Globus pallidus (tissue), 1 donor: ENCODE measurements around the gene GPRC5A.
"Not testable (repeated sequence)": the region's sequence is repeated elsewhere in the genome, so short reads cannot be mapped to it uniquely, and the experiment has no call there.

Source experiments
- DNase-seq: peaks from one replicate; pipeline ENCODE4 v3.0.0-alpha.2; 2015; ENCODE audit warnings: low spot score

The GPRC5A gene, protein sequence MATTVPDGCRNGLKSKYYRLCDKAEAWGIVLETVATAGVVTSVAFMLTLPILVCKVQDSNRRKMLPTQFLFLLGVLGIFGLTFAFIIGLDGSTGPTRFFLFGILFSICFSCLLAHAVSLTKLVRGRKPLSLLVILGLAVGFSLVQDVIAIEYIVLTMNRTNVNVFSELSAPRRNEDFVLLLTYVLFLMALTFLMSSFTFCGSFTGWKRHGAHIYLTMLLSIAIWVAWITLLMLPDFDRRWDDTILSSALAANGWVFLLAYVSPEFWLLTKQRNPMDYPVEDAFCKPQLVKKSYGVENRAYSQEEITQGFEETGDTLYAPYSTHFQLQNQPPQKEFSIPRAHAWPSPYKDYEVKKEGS

DNA sequence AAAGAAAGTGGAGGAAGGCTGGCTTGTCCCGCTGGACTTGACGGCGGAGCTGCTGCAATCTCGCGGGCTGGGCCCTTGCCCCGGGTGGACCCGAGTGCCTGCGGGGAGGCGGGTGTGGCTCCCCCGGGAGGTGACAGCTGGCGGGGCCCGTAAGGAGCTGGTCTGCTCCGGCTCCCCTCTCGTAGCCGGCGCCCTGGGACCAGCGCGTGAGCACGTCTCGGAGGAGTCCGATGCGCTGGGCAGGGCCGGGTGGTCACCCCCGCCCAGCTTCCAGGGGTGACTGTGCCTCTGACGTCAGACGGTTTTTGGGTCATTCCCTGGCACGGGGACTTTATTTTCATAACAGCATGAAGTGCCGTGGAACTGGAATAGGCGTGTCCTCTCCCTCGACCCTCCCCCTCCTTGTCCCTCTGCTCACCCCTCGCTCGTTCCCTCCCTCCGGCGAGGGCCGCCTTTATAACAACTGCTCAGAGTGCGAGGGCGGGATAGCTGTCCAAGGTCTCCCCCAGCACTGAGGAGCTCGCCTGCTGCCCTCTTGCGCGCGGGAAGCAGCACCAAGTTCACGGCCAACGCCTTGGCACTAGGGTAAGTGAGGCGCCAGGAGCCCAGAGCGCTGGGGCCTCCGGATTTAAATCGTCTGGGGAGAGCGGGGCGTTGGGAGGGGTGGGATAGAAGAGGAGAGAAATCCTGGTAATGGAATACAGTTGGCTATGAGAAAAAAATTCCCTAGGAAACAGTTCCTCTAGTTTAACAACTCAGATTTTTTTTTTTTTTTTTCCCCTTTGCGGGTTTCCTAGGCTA lies at the start of gene GPRC5A:
GPRC5A (plus strand) TSS at position 483 of the 801 bp plus-strand sequence. CDS start 16,688 bp downstream, outside the sequence.
- DNase-seq = peak; percentile 33

DNA sequence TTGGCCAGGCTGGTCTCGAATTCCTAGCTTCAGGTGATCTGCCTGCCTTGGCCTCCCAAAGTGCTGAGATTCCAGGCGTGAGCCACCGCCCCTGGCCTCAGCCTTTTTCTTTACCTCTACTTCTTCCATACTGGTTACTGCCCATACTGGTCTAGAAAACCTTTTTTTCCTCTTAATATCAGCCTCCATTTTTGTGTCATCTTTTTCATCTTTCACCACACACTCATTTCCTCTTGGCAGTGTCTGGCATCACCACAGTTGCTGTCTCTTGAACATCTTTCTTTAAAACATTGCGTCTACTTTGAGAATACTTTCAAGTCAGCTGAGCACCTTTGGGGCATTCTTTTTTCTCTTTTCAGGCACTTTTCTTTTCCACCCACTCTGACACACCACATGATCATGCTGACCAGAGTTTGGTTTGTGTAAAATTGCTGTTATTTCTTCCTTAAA lies 45.5 kb upstream of the GPRC5A start:
- DNase-seq = no peak

DNA sequence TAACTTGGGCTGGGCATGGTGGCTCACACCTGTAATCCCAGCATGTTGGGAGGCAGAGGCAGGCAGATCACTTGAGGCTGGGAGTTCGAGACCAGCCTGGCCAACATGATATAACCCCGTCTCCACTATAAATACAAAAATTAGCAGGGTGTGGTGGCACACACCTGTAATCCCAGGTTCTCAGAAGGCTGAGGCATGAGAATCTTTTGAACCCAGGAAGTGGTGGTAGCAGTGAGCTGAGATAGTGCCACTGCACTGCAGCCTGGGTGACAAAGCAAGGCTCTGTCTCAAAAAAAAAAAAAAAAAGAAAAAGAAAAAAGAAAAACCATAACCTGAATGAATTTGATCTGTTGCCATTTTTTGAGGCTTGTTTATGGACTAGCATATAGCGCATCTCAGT lies 44.6 kb upstream of the GPRC5A start:
- DNase-seq = not testable (repeated sequence)

DNA sequence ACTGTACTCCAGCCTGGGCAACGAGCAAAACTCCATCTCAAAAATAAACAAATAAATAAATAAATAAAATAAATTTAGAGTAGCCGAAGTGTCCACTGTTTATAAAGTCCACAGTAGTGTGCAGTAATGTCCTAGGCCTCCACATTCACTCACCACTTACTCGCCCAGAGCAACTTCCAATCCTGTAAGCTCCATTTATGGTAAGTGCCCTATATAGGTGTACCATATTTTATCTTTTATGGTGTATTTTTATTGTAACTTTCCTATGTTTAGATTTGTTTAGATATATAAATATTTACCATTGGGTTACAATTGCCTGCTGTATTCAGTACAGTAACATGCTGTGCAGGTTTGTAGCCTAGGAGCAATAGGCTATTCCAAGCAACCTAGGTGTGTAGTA lies 37.9 kb upstream of the GPRC5A start:
- DNase-seq = no peak

DNA sequence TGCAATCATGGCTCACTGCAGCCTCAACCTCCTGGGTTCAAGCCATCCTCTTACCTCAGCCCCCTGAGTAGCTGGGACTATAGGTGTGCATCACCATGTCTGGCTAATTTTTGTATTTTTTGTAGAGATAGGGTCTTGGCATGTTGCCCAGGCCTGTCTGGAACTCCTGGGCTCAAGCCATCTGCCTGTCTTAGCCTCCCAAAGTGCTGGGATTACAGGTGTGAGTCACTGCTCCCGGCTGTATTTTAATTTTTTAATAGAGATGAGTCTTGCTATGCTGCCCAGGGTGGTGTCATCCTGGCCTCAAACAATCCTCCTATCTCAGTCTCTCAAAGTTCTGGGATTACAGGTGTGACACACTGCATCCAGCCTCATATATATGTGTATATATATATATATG lies 31.7 kb upstream of the GPRC5A start:
- no peak for DNase-seq

DNA sequence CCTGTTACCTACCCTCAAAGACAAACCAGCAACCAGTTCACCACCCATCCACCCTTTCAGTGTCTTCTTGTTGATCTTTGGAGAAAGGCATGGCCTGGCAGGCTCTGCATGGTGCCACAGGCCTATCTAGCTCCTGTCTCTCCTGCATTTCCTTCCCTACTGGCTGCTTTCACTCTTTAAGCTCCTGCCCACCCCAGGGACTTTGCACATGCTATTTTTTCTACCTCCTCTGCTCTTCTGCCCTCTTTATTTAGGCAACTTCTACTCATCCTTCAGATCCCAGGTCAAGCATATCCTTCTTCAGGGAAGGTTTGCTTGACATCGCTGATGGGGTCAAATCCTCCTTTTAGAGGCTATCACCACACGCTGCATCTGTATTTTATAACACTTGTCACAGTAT lies 27.1 kb upstream of the GPRC5A start:
- no peak for DNase-seq

DNA sequence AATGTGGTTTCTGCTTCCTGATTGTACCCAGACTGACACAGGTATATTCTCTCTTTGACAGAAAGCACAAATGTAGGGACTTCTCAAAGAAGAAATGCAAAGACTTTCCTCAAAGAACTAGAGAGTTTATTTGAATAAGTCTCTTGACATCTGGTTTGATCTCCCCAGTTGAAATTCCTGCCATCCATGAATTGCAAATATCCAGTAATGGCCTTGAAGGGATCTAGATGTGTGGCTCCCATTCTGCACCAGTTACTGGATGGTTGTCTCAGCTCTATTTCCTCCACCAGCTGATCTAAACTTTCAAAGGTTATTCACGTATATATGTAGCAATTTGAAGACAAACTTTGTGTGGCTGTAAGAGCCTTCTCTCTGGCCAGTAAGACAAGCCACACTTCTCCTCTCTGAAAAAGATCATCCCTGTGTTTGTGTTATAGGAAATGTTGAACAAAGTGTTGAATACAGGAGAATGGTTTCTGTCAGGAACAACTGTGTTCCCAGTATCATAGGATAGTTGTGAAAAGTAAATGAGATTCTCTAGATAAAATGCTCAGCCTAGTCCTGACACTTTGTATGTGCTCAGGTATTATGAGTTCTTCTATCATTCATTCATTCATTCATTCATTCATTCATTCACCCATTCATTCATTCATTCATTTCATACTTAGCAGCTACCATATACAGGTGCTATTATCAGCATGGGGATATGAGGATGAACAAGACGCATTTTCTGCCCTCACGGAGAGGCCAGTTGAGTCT lies 22.7 kb upstream of the GPRC5A start:
- DNase-seq = no peak

DNA sequence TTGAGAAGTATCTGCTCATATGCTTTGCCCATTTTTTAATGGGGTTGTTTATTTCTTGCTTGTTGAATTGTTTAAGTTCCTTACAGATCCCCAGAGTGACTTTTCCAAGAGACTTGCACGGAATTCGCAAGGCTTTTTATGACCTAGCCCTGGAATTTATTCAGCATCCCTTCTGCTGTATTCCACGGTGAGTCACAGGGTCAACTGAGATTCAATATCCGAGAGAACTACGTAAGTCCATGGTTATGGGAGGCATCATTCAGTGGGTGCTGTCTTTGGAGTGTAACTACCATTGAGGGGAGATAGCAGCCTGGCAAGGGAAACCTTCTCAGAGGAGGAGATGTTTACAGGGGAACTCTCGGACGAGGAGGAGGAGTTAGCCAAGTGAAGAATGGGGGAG lies 20.9 kb upstream of the GPRC5A start:
- DNase-seq = no peak

DNA sequence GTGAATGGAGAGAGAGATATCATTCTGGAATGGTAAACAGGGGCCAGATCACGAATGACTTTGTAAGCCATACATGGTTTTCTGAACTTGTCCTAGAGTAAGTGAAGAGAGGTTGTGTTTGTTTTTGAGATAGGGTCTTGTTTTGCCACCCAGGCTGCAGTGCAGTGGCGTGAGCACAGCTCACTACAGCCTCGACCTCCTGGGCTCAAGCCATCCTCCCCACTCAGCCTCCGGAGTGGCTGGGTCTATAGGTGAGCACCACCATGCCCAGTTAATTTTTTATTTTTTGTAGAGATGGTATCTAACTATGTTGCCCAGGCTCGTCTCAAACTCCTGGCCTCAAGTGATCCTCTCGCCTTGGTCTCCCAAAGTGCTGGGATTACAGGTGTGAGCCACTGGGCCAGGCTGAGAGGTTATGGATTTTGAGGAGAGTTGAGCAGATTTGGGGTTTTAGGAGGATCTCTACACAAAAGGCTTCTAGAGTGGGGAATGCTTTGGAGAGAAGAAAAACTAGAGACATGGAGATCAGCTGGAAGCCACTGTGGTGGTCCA lies 19.7 kb upstream of the GPRC5A start:
- no peak for DNase-seq

DNA sequence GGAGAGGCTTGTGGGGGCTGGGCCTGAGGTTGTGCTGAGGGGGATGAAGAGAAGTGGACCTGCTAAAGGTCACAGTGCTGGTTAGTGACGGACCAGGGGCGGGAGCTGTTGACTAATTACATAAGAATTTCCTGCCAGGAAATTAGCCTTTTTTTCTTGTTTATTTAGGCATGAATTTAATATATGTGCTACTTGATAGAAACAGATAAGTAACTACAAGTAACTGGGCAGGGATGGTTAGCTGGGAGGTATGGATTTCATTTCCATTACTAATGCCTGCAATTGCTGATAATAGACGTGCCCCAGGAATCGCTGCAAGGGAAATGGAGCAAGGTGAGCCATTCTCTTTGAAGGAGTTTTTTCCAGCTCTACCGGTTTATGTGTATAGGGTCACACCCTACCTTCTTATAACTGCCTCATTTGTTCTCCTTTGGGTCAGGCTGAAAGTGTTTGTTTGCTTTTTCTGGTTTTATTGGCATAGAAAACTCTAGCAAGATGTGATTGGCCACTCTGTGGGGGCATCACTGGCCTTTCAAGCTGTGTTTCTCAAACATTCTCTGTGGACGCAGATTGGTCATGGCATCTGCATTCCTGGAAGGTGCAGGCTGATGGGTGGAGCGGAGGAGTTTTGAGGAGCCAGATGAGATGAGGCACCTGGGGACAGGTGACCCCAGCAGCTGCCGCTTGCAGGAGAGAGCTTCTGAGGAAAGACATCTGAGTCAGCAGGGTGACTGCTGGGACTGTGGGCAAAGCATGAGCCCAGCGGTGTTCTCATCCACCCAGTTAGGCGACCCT lies 19.0 kb upstream of the GPRC5A start:
- DNase-seq = no peak

DNA sequence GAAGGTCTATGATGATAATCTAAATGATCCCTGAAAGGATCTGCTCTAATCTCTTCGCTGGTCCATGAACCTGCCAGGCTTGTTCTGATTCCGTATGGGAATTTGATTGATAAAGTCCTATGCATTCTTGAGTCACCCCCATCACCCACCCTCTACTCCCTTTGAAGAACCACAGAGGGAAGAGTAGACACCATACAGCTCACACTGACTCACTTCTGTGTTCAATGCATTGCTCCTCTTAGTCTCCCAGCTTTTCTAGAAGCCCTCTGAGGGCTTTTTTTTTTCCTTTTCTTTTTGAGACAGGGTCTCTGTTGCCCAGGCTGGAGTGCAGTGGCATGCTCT lies 18.5 kb upstream of the GPRC5A start:
- no peak for DNase-seq

DNA sequence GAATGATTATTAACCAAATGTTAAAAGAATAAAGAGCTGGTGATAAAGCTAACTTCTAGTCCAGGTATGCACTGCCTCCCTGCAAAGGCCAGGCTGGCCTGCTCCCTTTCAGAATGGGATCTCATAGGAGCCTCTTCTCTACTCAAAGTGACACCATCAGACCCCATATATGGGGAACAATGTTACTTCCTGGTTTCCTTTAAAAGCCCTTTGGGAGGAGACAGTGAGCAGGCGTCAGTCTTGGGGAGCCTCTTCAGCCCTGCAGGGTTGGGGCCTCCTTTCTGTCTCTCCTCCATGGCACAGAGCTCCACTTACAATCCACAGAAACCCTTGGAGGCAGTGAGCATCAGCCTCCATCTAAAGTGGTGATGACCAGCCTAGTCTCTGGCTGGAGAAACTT lies 17.3 kb upstream of the GPRC5A start:
- no peak for DNase-seq

DNA sequence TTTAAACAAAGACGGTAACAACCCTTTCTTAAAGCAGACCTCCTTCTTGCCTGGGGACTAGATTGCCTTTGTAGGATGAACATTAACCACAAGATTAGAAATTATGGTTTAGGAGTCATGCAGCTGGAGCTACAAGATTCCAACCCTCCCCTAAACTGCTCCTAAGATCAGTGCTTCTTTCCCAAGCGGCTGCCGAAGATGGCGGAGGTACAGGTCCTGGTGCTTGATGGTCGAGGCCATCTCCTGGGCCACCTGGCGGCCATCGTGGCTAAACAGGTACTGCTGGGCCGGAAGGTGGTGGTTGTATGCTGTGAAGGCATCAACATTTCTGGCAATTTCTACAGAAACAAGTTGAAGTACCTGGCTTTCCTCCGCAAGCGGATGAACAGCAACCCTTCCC lies 16.1 kb upstream of the GPRC5A start:
- not testable (repeated sequence) for DNase-seq

DNA sequence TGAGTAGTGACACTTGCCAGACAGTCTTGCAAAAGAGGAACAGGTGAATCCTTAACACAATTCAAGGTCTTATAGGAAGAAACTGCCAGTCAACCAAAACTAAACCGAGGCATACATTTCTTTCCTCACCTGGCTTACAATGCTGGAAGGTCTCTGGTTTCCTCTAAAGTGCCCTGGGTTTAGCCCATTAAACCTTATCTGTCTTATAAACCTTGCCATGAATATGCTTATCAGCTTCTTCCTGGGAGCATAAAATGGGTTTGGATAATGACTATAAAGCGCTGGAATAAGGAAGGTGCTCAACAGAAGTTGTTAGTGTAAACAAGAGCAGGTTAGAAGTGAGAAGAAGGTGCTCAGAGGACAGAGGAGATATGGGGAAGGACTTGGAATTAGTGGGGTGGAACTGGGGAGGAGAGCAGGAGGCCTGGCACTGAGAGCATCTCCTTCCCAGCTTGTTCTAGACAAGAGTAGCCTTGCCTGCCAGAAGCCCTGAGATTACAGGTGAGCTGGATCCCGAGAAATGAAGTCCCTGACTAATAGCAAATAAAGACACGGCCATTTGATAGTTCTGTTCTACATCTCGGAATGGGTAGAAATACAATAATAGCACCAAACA lies 14.1 kb upstream of the GPRC5A start:
- DNase-seq = no peak

DNA sequence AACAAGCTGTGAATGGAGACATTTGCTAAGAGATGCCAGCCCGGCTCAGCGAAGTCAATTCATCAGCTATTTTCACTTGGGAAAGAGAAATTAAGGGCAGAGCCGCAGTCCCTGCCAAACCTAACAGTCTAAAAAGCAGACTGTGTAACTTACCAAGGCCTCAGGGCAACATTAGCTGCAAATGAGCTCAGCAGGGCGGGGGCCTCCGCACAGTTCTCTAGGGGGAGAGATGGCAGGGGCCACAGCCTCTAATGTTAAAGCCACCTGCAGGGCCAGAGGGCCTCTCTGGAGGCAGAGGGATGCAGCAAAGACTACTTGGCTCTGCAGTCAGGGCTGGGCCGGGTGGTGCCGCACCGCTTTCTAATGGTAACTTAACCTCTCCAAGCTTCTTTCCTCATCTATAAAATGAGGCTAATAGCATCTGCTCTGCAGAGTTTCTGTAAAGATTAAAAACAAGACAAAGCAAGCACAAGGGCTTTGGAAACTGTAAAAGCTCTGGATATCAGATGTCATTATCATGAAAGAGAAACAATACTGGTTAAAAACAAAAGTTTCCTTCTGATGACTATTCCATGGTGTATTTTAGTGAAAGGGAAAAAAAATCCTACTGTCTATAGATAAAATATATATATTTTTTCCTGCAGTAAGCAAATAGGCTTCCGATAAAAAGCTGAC lies 13.4 kb upstream of the GPRC5A start:
- no peak for DNase-seq

DNA sequence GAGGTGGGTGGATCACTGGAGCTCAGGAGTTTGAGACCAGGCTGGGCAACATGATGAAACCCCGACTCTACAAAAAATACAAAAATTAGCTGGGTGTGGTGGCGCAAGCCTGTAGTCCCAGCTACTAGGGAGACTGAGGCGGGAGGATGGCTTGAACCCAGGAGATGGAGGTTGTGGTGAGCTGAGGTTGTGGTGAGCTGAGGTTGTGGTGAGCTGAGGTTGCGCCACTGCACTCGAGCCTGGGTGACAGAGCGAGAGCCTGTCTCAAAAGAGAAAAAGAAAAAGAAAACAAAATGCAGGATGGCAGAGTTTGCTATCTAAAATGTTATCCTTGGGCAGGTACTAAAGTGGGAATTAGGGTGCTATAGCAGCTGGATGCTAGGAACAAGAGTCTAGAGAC lies 10.8 kb upstream of the GPRC5A start:
- DNase-seq = no peak

DNA sequence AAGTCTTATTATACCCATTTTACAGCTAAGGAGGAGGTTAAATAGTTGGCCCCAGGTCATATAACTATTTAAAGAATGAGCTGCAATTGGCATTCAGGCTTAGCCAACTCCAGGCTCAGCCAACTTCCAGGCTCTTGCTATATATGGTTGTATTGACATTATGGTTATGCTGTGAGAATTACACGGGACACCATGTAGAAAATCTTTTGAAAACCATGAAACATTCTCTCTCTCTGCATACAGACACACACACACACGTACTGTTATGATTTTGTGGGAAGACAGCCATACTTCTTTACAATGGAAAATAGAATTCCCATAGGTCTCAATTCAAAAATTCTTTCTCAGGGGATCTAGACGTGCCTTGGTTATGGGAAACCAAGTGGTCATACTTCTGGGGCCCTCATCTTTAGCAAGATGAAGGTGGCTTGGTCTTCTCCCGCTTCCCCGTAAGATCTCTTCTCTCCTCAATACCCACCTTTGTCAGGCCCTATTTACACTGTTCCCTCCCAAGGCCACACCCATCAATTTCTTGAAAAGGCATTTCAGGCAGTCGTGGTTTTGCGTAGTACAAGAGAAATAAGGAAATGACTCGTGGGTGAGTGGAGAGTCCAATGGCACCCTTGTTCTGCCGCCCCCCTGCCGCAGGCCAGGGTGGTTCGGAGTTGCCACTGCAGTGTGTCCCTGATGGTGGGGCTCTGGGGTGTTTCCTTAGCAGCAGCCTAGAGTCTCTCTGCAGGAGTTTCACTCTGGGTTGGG lies 10.0 kb upstream of the GPRC5A start:
- no peak for DNase-seq

DNA sequence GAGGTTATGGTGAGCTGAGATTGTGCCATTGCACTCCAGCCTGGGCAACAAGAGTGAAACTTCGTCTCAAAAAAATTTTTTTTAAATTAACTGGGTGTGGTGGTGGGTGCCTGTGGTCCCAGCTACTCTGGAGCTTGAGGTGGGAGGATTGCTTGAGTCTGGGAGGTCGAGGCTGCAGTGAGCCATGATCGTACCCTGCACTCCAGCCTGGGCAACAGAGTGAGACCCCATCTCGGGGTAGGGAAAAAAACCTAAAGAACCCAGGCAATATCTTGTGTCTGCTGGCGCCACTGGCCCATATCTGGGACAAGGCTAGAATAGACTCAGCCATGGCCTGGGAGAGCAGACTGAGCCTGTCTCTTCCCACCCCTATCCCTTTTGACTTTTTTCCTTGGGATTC lies 9.1 kb upstream of the GPRC5A start:
- DNase-seq = no peak

DNA sequence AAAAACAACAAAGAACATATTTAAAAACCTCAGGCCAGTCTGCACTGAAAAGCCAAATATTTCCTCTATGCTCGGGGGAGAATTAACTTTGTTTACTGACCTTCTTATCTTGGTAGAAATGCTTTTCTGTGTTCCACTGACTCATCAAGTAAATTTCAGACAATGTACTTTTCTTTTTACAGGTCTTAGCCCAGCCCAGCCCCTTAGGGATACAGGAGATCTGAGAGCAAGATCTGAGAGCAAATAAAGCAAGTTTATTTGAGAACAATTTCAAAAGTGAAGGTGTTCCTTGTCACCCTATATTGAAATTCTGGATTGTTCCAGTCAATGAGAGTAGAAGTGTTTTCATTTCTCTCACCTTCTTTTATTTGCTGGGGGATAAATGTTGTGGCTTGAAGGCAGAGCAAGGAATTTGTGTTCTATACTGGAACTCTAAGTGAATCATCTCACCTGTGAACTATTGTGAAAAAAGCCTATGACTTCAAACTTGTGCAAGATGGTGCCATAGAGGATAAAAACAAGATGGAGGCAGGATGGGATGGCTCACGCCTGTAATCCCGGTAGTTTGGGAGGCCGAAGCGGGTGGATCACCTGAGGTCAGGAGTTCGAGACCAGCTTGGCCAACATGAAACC lies 7.9 kb upstream of the GPRC5A start:
- DNase-seq = no peak
